K562 (cell line): ENCODE data around the gene ZNF488. TPM values are rescaled to one million over a fixed set of nuclear protein-coding genes. Genes with fewer than 3 reads are reported as not detected.

Experiments used
- ATAC-seq: fragments of 200-7000 bp; cut with Tn5 transposase; 3 replicates; pipeline ENCODE4 v1.9.1; 2020; ENCODE audit warnings: moderate library complexity
- BruUV-seq: library from RNA; stranded (reverse); fragments of 400-500 nt; replicated peaks from 2 replicates; lab custom pipeline; 2021; lab: Mats Ljungman, UMichigan
- CTCF ChIA-PET: fragments of 300-600 bp; formaldehyde crosslinking; extraction: SDS; loops from one replicate; lab custom pipeline; 2021; ENCODE audit warnings: low intra/inter-chr PET ratio; lab: Yijun Ruan, JAX
- POLR2A ChIA-PET: fragments of 300-600, 350-650 bp; sonication (Branson Sonifier 250); formaldehyde crosslinking; extraction: SDS; loops from one replicate; lab custom pipeline; 2021; ENCODE audit warnings: antibody characterized with exemption, inconsistent platforms; lab: Yijun Ruan, JAX
- DNase-seq, 4 experiments: peaks; one replicate each; pipeline versions ENCODE4 v3.0.0 to v3.0.0-alpha.2; 2011 to 2018; ENCODE audit warnings: low spot score in 3 of 4, mixed read lengths in 3 of 4; ENCODE audit errors: extremely low read depth in 1 of 4
- FAIRE-seq: peaks from 2 replicates; lab custom pipeline; 2011; peaks lifted over from hg19 to GRCh38; lab: Jason Lieb, UNC
- H2AFZ ChIP-seq: 2 replicates; pipeline ENCODE4 v1.6.0; 2011; ENCODE audit warnings: low read depth, low read length, control low read depth, inconsistent platforms
- H3K27ac ChIP-seq: fragments of 200-600 bp; 3 replicates; pipeline ENCODE4 v1.8.0; 2011; ENCODE audit warnings: low read depth, mild to moderate bottlenecking, control low read depth, inconsistent platforms, low read length, moderate library complexity, mixed read lengths; ENCODE audit errors: extremely low read depth
- H3K27me3 ChIP-seq, 2 experiments: fragments of 300-600 bp in 1 of 2; 2 replicates in 1 of 2; 3 replicates in 1 of 2; pipeline versions ENCODE4 v1.6.0 to v1.8.0; 2011; ENCODE audit warnings: inconsistent platforms in 2 of 2, low read length in 2 of 2, mild to moderate bottlenecking in 1 of 2, mixed read lengths in 1 of 2, moderate library complexity in 1 of 2; ENCODE audit not compliant: control insufficient read depth in 2 of 2, insufficient read depth in 2 of 2
- H3K36me3 ChIP-seq: fragments of 300-600 bp; 3 replicates; pipeline ENCODE4 v1.8.0; 2011; ENCODE audit warnings: mild to moderate bottlenecking, low read length, inconsistent platforms; ENCODE audit not compliant: control insufficient read depth, insufficient read depth
- H3K4me1 ChIP-seq, 2 experiments: fragments of 200-600 bp in 1 of 2; replicated peaks in 1 of 2; 2 replicates in 1 of 2; 3 replicates in 1 of 2; pipeline versions ENCODE4 v1.5.1 to v1.8.0; 2011; ENCODE audit warnings: inconsistent platforms in 2 of 2, low read length in 2 of 2, mild to moderate bottlenecking in 1 of 2, mixed read lengths in 1 of 2, moderate library complexity in 1 of 2; ENCODE audit not compliant: control insufficient read depth in 2 of 2, insufficient read depth in 2 of 2
- H3K4me2 ChIP-seq: 2 replicates; pipeline ENCODE4 v1.6.1; 2011; ENCODE audit warnings: low read length, control low read depth, inconsistent platforms, mixed read lengths; ENCODE audit not compliant: insufficient read depth
- H3K4me3 ChIP-seq: fragments of 200-600 bp; sonication (generic), shearing (Covaris generic); 2 replicates; pipeline ENCODE4 v1.5.1; 2016; ENCODE audit warnings: control low read depth, inconsistent platforms
- H3K79me2 ChIP-seq: fragments of 200-600 bp; 3 replicates; pipeline ENCODE4 v1.8.0; 2011; ENCODE audit warnings: low read length, inconsistent platforms; ENCODE audit not compliant: control insufficient read depth, insufficient read depth
- H3K9ac ChIP-seq, 2 experiments: 2 replicates each; pipeline versions ENCODE4 v1.6.0 to v1.6.1; 2011; ENCODE audit warnings: low read depth in 2 of 2, low read length in 2 of 2, control low read depth in 1 of 2, inconsistent platforms in 1 of 2, mild to moderate bottlenecking in 1 of 2, mixed read lengths in 1 of 2; ENCODE audit not compliant: insufficient read depth in 1 of 2
- H3K9me1 ChIP-seq: one replicate; pipeline ENCODE4 v1.6.0; 2011; ENCODE audit warnings: inconsistent platforms, mild to moderate bottlenecking, low read length, moderate library complexity; ENCODE audit not compliant: control insufficient read depth, insufficient read depth
- H3K9me3 ChIP-seq: replicated peaks from 2 replicates; pipeline ENCODE4 v1.5.1; 2011; ENCODE audit warnings: low read depth, low read length, inconsistent platforms; ENCODE audit not compliant: control insufficient read depth, insufficient read depth
- H4K20me1 ChIP-seq: replicated peaks from 2 replicates; pipeline ENCODE4 v1.6.1; 2011; ENCODE audit warnings: low read length, inconsistent platforms, mixed read lengths; ENCODE audit not compliant: control insufficient read depth, insufficient read depth
- ARID3B ChIP-seq: fragments of 250-450 bp; sonication (Bioruptor Pico); IDR thresholded peaks from 2 replicates; pipeline ENCODE4 v1.4.0; 2020; ENCODE audit warnings: borderline replicate concordance
- CREB1 ChIP-seq, 2 experiments: sonication (generic) in 1 of 2; formaldehyde crosslinking in 1 of 2; IDR thresholded peaks; 2 replicates each; pipeline versions ENCODE4 v1.6.1 to v1.8.0; 2012 to 2022; ENCODE audit warnings: inconsistent platforms in 1 of 2, mild to moderate bottlenecking in 1 of 2, missing genetic modification reagents in 1 of 2, moderate library complexity in 1 of 2
- FOXA3 ChIP-seq, 2 experiments: fragments of 450-650 bp in 1 of 2; sonication (generic) in 1 of 2; formaldehyde crosslinking; IDR thresholded peaks in 1 of 2; conservative IDR thresholded peaks in 1 of 2; 2 replicates each; pipeline versions ENCODE4 v1.4.0 to v1.8.0; 2020 to 2022; ENCODE audit warnings: mild to moderate bottlenecking in 2 of 2, missing genetic modification reagents in 1 of 2
- GATAD2A ChIP-seq: fragments of 450-650 bp; IDR thresholded peaks from 2 replicates; pipeline ENCODE4 v1.6.1; 2017
- HBP1 ChIP-seq: fragments of 450-650 bp; formaldehyde crosslinking; IDR thresholded peaks from 2 replicates; pipeline ENCODE4 v1.4.0; 2022; ENCODE audit warnings: missing genetic modification characterization
- NCOA2 ChIP-seq, 2 experiments: fragments of 450-650 bp; IDR thresholded peaks; 2 replicates each; pipeline ENCODE4 v1.6.1; 2018; ENCODE audit warnings: mild to moderate bottlenecking in 2 of 2, moderate library complexity in 1 of 2; ENCODE audit not compliant: partially characterized antibody in 2 of 2
- NFE2 ChIP-seq: IDR thresholded peaks from 2 replicates; pipeline ENCODE4 v1.6.1; 2014; ENCODE audit warnings: antibody characterized with exemption, low read depth
- PCBP2 ChIP-seq: fragments of 200-400 bp; formaldehyde crosslinking; IDR thresholded peaks from 2 replicates; pipeline ENCODE4 v1.6.1; 2018; ENCODE audit warnings: low read length, low read depth, mild to moderate bottlenecking, moderate library complexity; ENCODE audit not compliant: poor library complexity, severe bottlenecking
- SUPT5H ChIP-seq: fragments of 450-650 bp; IDR thresholded peaks from 2 replicates; pipeline ENCODE4 v1.6.1; 2016
- TAF7 ChIP-seq: fragments of 450-650 bp; IDR thresholded peaks from 2 replicates; pipeline ENCODE4 v1.6.1; 2016; ENCODE audit warnings: missing genetic modification characterization, missing compliant biosample characterization
- ZNF143 ChIP-seq: sonication (generic); formaldehyde crosslinking; IDR thresholded peaks from 2 replicates; pipeline ENCODE4 v1.9.0; 2022; ENCODE audit warnings: mild to moderate bottlenecking, missing genetic modification reagents
- ZNF311 ChIP-seq: fragments of 250-450 bp; sonication (Bioruptor Pico); IDR thresholded peaks from 2 replicates; pipeline ENCODE4 v1.4.0; 2020; ENCODE audit warnings: mild to moderate bottlenecking, moderate library complexity
- ZNF512 ChIP-seq: IDR thresholded peaks from 2 replicates; pipeline ENCODE4 v1.6.1; 2016; ENCODE audit warnings: missing genetic modification characterization, missing compliant biosample characterization
- WGBS: fragments of 100-300 bp; shearing (Covaris generic); methylation state at CpG from one replicate; pipeline ENCODE4 v1.1.6; 2016; ENCODE audit warnings: low coverage, mixed read lengths; ENCODE audit not compliant: insufficient coverage; ENCODE audit errors: missing lambda C conversion rate; 5-methylcytosine and 5-hydroxymethylcytosine counted together
- in situ Hi-C: fragments of 300-500 bp; cut with MboI; formaldehyde crosslinking; loops from 4 replicates; pipeline ENCODE4 v1.15.0; 2018; ENCODE audit warnings: inconsistent platforms, mixed read lengths
- intact Hi-C: fragments of 100-400 bp; cut with micrococcal nuclease; formaldehyde crosslinking; loops from 2 replicates; pipeline ENCODE4 v1.14.2; 2022
- polyA plus RNA-seq, 8 experiments: library from polyadenylated mRNA; depleted of rRNA in 4 of 8; stranded (reverse) in 5 of 8; unstranded in 3 of 8; fragments of >200 nt; fragmentation: Nextera tagmentation in 2 of 8; fragmentation: Illumina TruSeq in 1 of 8; extraction: Ambion mirVana in 2 of 8; extraction: Trizol in 1 of 8; gene quantifications; 2 replicates each; pipeline versions ENCODE4 v1.2.1 to v1.2.3, GENCODE V29; 2011 to 2014; ENCODE audit warnings: inconsistent platforms in 1 of 8, missing spikeins in 1 of 8
- total RNA-seq, 7 experiments: library from RNA; depleted of rRNA in 6 of 7; stranded (reverse); fragments of >200 nt in 6 of 7; fragmentation: Illumina TruSeq in 2 of 7; extraction: Trizol in 2 of 7; gene quantifications; 2 replicates each; pipeline versions ENCODE4 v1.2.1 to v1.2.3, GENCODE V29; 2011 to 2021; ENCODE audit warnings: low replicate concordance in 1 of 7
- TF ChIP-seq, protein P1 (sequence below): fragments of 450-650 bp; IDR thresholded peaks from 2 replicates; pipeline ENCODE4 v1.6.1; 2016; ENCODE audit warnings: low read depth, mild to moderate bottlenecking, moderate library complexity
- TF ChIP-seq, protein P2 (sequence below): sonication (generic); formaldehyde crosslinking; IDR thresholded peaks from 2 replicates; pipeline ENCODE4 v1.8.1; 2022; ENCODE audit warnings: missing genetic modification reagents

The ZNF488 gene
- total and polyA plus RNA-seq, 9 of the 15 experiments (the other 6 are each of a cell fraction or from before 2014, with no cell fraction given) = 0.03 to 0.09 (median 0.05) TPM; not detected in 3

DNA sequence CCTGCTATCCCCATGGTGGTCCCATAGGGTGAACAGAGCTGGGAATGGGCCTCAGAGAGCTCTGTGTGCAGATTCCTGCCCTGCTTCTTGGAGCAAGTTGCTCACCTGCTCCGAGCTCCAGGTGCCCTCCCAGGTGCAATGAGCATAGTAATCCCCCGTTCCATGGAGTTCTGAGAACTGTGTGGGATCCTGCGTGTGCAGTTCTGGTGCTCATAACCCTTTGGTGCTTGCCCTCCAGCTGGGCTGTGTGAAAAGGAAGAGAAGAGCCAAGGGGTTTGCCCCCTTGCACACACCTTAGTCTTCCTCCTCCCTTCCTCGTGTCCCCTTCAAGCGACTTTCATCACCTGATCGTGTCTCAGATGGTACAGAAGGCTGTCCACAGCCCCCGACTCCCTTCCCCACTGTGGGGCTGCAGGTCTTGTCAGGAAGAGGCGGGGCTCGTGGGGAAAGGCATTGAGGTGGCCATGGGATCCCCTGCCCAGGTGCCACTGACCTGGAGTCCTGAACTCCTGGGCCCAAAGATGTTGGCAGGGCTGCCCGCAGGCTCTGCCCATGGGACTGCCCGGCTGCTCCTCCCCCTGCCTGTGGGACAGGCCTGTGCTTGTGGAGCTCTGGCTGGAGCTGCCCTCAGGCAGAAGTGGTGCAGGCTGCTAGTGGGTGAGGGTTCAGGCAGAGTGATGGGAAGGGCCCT is 21.9 kb upstream of the ZNF488 start:
- in situ Hi-C loops (no loop called here), intact Hi-C loops (no loop called here)
- no TSS peak for BruUV-seq
- no peak for DNase-seq
- no peak overlapping the region for H3K27ac ChIP-seq
- H3K4me1 ChIP-seq = peaks cover 16 to 35% of the 10 kb centered on the region in 2 experiments
- no peak overlapping the region for H2AFZ ChIP-seq
- no peaks in the 10 kb centered on the region for H3K79me2 ChIP-seq
- H4K20me1 ChIP-seq = no peaks in the 10 kb centered on the region
- no peak for ATAC-seq
- ChIA-PET CTCF (no interaction called here), POLR2A (no interaction called here)
- no peaks in the 10 kb centered on the region for H3K36me3 ChIP-seq
- peak overlapping the region in 1 of 2 experiments; percentile 0; a peak in 2 of 4 replicates for H3K9ac ChIP-seq
- H3K9me3 ChIP-seq = no peaks in the 10 kb centered on the region
- peak overlapping the region; percentile 69; the same call in 1 of the 2 replicates for H3K4me2 ChIP-seq
- H3K4me3 ChIP-seq = no peak overlapping the region
- FAIRE-seq = no peak
- 67% methylated on average over 11 of the region's 11 CpGs for WGBS
- no peaks in the 10 kb centered on the region for H3K9me1 ChIP-seq
- peaks cover 0 to 13% of the 10 kb centered on the region in 2 experiments; a peak in 2 of 5 replicates for H3K27me3 ChIP-seq
- no peak for TF ChIP-seq TAF7
- TF ChIP-seq NFE2 = no peak
- no peak for TF ChIP-seq ZNF512 (tag)
- TF ChIP-seq, protein P1, sequence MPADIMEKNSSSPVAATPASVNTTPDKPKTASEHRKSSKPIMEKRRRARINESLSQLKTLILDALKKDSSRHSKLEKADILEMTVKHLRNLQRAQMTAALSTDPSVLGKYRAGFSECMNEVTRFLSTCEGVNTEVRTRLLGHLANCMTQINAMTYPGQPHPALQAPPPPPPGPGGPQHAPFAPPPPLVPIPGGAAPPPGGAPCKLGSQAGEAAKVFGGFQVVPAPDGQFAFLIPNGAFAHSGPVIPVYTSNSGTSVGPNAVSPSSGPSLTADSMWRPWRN = no peak
- no peak for TF ChIP-seq CREB1 (IDR thresholded peaks at IDR 0.05)
- no peak for TF ChIP-seq CREB1 (CRISPR knock-in tag; IDR thresholded peaks at IDR 0.05)
- no peak for TF ChIP-seq HBP1 (CRISPR knock-in tag)
- TF ChIP-seq GATAD2A = no peak
- TF ChIP-seq SUPT5H = no peak
- TF ChIP-seq ARID3B (CRISPR knock-in tag) = no peak
- TF ChIP-seq NCOA2 (IDR thresholded peaks at IDR 0.05; ENCODE audit: partially characterized antibody in 2 of 2) = no peak
- TF ChIP-seq, protein P2, sequence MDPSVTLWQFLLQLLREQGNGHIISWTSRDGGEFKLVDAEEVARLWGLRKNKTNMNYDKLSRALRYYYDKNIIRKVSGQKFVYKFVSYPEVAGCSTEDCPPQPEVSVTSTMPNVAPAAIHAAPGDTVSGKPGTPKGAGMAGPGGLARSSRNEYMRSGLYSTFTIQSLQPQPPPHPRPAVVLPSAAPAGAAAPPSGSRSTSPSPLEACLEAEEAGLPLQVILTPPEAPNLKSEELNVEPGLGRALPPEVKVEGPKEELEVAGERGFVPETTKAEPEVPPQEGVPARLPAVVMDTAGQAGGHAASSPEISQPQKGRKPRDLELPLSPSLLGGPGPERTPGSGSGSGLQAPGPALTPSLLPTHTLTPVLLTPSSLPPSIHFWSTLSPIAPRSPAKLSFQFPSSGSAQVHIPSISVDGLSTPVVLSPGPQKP = no peak
- no peak for TF ChIP-seq PCBP2
- no peak for TF ChIP-seq FOXA3 (CRISPR knock-in tag; conservative IDR thresholded peaks at IDR 0.05 in 1 of 2, IDR thresholded peaks at IDR 0.05 in 1 of 2)
- TF ChIP-seq ZNF143 (CRISPR knock-in tag) = no peak
- TF ChIP-seq ZNF311 (CRISPR knock-in tag) = no peak
